GM21390 (cell line): Measurements from ENCODE around the gene PIK3C2B.
A peak's percentile ranks its signal among the peaks of the same experiment; 100 is the strongest.
"Not testable (repeated sequence)": the region's sequence is repeated elsewhere in the genome, so short reads cannot be mapped to it uniquely, and the experiment has no call there.

Experiments used
- ATAC-seq: cut with Tn5 transposase; IDR thresholded peaks from one replicate; pipeline ENCODE4 v1.9.1; 2021; ENCODE audit not compliant: unreplicated experiment

PIK3C2B gene

DNA sequence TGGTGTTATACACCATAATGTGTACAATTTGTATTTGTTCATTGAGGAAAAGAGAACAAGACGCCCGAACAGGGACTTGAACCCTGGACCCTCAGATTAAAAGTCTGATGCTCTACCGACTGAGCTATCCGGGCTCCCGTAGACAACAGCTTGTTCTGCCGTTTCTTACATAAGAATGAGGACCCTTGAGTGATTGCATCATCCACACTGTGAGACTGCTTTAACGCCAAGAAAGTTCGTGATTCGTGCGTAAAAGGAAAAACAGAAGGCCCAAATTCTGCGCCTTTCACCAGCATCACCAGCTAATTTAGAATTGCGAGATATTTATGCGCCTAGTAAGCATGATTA lies 12.3 kb upstream of the PIK3C2B start:
- ATAC-seq = peak; percentile 49

DNA sequence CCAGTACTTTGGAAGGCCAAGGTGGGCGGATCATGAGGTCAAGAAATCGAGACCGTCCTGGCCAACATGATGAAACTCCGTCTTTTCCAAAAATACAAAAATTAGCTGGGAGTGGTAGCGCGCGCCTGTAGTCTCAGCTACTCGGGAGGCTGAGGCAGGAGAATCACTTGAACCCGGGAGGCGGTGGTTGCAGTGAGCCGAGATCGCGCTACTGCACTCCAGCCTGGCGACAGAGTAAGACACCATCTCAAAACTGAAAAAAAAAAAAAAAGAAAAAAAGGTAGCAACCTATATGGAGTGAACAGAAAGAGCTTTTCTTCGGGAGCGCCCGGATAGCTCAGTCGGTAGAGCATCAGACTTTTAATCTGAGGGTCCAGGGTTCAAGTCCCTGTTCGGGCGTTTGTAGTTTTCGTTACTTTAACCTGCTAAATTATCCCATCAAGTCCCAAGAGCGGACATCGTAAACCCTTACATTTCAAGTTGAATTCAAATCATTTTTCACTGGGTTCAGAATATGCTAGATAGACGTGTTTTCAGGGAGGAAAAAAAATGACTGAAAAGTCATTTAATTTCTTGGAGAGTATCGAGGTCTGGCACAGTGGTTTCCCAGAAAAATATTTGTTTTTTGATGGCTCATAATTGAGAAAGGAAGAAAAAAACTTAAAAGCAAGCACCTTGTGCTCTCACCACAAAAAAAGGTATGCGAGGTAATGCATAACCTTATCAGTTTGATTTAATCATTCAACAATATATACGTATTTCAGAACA lies 11.8 kb upstream of the PIK3C2B start:
- ATAC-seq = peak; percentile 68

DNA sequence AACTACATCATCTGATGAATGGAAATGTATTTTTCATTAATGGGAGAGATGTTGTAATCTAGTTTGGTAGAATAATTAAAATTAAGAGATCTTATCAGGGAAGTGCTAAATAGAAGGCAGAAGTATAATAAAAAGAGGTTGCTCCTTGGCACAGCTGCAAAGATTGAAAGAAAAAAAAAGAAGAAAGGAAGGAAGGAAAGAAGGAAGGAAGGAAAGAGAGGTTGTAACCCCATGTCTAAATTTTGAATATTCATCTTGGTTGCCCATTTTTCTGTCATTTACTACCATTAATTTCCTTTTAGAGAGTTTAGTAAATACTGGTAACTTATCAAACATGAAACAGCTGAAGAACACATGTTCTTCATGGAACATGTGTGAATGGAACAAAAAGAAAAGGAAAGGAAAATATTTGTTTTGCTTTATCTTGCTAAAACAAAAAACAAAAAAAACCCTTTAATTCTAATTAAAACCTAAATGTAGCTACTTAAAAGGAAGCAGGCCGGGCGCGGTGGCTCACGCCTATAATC lies 11.1 kb upstream of the PIK3C2B start:
- no peak for ATAC-seq

DNA sequence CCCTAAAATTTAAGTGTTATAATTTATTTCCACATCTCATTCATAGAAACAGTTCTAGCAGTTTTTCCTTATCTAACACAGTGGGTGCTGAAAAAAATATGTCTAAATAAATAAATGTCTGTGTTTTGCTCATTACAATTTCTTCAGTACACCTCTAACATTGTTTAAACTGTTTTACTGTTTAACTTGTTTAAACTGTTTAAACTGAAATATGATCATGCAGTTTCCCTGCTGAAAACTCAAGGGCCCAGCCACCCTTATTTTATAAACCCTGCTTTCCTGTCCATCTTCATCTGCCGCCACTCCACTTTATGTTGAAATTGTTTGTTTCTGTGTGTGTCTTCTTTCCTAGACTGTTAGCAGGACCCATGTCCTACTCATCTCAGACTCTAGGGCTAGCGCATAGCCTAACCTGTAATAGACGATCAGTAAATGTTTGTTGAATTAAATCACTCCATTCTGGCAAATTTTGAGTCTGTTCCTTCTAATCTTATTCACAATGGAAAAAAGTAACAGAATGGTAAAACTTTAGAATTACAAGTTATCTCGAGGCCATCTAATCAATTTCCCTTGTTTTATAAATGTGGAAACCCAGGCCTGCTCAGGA lies 9.4 kb upstream of the PIK3C2B start:
- ATAC-seq = no peak

DNA sequence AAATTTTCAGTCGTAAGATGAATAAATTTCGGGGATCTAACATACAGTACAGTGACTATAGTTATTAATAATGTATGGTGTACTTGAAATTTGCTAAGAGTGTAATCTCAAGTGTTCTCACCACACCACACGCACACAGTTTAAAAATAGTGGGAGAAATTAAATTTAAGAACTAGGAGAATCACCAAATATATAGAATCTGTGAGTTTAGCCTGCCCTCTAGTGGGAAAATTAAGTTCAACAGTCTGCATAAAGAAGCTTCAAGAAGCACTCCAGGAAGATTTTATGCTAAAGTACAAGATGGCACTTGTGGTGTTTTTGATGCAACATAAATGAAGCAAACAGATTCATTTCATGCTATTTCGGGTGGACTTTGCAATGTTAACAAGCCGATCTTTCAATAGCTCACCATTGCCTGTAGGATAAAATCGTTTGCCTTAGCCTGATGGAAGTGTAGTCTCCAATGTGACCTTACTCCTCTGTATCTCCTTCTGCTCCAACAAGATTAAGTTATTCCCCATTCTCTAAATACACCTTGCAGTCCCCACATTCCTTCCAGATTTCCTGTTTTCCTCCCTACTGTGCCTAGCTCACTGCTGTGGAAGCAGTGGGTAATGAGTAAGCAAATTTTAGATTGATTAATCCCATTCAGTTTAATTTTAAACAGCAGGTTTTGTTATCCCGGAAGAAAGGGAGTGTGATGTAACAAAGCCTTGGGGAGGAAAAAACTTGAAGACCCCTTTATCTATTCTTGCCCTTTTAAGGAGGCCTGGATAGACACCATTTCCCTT lies 8.7 kb upstream of the PIK3C2B start:
- ATAC-seq = no peak

DNA sequence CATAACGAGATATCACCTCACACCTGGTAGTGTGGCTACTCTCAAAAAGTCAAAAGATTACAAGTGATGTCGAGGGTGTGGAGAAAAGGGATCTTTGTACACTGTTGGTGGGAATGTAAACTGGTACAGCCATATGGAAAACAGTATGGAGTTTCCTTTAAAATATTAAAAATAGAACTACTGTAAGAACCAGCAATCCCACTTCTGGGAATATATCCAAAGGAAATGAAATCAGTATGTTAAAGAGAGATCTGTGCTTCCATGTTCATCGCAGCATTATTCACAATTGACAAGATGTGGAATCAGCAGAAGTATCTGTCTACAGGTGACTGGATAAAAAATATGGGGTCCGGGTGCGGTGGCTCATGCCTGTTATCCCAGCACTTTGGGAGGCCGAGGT lies 7.6 kb upstream of the PIK3C2B start:
- no peak for ATAC-seq

DNA sequence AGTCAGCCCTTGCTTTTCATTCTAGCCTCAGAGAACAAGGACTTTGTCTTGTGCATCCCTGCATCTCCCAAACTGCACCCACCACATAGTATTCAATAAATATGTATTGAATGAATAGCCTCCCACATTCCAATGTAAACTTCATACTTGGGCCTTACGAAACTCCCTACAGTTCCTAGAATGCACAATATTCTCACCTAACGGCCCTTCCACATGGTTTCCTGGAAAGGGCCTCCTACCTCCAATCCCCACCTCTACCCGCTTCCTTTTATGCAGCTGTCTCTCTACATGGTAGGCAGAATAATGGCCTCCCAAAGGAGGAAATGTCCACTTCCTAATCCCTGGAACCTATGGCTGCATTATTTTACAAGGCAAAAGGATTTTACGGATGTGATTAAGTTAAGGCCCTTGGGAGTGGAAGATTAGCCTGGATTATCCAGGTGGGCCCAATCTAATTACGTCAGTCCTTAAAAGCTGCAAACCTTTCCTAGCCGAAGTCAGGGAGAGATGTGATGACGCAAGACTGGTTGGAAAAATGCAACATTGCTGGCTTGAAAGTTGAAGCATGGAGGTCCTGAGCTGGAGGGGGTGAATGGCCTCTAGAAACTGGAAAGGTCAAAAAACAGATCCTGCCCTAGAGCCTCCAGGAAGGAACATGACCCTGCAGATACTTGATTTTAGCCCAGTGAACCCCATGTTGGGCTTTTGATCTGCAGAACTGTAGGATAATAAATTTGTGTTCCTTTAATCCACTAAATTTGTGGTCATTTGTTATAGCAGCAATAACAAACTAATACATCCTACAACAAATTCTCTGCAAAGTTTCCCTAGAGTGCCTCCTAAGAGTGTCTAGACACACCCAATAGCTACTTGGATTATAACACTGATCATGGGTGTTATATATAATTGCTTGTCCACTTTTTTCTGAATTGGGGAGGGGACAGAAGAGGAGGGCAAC lies 5.2 kb upstream of the PIK3C2B start:
- no peak for ATAC-seq

DNA sequence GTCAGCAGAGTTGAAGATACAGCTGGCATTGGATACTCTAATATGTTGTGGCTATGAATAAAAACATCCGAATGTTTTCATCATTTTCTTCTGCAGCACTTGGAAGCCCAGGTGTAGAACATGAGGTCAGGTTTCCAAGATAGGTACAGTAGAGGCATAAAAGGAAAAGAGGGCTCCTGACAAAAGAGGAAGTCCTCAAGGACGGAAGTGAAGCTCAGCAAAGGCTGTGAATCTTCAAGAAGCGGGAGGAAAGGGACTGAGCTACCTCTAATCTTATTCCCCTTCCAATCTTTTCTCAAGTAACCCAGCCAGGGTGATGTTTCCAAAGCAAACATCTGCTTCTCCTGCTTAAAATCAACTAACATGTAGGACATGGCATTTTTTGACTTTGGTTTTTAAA lies 4.4 kb upstream of the PIK3C2B start:
- ATAC-seq = no peak

DNA sequence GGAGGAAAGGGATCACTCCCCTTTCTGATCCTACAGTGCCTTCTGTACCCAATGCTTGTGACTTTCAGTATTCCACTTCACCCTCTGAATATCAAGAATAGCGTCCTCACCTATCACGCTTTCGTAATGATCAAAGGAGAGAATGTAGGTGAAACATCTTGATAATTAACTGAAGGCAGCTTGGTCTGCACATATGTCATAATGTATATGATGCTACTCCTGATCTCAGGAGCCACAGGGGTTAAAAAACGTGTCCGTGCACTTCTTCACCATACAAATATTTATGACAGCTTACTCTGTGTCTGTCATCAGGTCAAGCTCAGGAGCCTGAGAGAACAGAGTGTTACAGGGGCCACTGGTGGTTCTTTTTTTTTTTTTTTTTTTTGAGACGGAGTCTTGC lies 1.2 kb upstream of the PIK3C2B start:
- ATAC-seq = no peak

DNA sequence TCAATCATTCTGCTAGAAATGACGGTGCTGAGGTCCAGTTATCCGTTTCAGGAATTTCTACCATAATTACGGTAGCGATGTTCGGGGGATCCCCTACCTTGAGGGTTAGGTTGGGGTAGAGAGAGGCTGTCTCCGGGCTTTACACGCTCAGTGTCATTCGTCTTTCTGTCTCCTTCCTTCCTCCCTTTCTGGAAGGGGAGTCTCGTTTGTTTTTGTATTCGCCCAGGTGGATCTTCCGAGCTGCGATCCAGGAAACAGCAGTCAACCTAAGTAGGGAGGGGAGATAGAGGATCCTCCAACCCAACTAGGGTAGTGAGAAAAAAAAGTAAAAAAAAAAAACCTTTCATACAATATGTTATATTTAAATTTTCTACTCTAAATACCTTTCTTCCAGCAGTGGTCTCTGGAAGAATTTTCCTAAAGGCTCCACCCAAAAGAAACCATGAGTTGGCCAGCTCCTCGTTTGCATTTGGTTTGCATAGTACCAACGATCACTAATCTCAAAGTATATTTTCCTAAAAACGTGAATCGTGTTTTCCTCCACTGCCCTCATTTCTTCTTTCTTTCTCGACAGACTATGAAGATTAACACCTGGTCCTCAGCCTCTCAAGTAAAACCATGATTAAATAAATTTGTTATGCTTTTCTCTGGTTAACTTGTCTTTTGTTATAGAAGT lies 611 bp upstream of the PIK3C2B start:
- peak; percentile 39 for ATAC-seq

DNA sequence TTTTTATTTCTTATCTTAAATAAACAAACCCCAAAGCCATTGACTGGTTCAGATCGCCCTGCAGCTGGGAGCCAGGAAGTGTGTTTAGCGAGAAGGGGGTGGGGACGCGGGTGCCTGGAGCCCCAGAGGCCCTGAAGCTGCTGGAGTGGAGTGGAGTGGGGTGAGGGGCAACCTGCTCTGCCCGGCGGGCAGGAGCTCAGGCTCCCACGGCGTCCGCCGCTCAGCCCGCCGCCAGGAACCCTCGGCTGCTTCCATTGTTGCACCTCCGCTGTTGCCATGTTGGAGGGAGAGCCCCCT lies 673 bp downstream of the PIK3C2B start:
- peak; percentile 40 for ATAC-seq

DNA sequence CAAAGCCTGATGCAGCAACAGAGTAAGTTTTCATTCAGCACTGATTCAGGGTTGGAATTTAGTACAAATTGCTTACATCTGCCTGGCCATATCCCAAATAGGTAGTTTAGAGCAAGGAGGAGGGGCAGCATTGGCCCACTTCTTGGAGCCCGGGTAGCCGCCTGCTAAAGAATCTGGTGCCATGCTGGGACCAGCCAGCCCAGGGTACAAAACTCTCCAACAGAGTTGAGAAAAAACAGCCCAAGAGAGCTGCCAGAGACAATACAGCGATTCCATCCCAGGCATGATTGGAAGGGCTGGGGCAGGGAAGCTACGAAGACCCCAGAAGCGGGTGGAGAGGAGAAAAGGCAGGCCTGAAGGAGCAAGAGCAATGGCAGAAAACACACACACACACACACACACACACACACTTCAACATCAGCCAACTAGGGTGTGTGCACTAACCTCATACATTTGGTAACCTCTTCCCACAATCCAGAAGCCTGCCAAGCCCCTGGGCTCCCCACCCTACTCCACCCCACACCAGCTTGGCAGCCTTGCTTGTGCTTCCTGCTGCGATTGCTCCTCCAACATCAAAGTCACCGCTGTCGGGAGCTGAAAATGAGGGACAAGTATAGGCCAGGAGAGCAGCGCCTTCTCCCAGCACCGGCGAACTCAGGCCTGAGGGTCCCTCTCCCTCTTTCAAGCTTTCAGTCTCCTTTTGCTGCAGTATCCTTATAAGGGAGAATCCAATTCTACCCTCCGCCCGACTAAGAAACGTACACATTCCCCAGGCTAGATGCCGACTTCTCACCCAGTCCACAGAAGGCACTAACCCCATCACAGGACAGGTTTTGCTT lies 1.2 kb downstream of the PIK3C2B start:
- no peak for ATAC-seq

DNA sequence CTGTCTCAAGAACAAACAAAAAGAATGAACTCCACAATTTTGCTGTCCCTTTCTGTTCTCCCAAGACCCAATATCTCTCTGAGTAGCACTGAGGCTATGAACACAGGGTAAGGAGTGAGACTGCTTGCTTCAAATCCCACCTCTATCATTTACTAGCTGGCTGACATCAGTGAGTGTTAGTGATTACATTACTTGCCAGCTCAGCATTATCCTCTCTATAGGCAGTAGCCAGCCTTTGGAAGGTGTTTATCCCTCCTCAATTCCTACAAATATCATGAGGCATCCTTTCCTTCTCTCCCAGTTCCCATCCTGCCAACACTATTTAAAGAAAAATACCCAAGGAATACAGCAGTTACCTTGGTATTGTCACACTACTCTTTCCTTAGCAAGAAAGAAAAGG lies 3.0 kb downstream of the PIK3C2B start:
- ATAC-seq = no peak

DNA sequence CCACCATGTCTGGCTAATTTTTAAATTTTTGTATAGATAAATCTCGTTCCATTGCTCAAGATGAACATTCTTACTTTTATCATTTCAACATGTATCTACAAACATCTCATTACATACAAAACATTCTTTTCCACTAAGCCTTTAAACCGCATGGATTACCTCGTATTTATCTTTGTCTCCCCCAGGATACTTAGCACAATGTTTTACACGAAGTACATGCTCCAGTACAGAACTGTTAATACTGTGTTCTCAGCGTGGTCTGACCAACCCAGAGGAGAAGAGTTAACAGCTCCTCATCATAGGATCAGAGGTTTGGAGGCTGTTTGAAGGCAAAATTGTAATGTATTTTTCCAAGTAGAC lies 7.4 kb downstream of the PIK3C2B start:
- ATAC-seq = no peak

DNA sequence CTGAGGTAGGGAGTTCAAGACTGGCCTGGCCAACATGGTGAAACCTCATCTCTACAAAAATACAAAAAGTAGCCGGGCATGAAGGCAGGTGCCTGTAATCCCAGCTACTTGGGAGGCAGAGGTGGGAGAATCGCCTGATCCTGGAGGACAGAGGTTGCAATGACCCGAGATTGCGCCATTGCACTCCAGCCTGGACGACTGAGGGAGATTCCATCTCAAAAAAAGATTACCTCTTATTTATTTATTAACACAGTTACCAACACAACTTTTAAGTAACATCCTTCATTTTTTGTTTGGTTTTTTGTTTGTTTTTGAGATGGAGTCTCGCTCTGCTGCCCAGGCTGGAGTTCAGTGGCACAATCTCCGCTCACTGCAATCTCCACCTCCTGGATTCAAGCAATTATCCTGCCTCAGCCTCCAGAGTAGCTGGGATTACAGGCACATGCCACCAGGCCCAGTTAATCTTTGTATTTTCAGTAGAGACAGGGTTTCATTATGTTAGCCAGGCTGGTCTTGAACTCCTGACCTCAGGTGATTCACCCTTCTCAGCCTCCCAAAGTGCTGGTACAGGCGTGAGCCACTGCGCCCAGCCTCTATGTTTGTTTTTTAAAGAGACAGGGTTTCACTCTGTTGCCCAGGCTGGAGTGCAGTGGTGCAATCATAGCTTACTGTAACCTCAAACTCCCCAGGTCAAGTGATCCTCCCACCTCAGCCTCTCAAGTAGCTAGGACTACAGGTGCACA lies 7.9 kb downstream of the PIK3C2B start:
- ATAC-seq = not testable (repeated sequence)

DNA sequence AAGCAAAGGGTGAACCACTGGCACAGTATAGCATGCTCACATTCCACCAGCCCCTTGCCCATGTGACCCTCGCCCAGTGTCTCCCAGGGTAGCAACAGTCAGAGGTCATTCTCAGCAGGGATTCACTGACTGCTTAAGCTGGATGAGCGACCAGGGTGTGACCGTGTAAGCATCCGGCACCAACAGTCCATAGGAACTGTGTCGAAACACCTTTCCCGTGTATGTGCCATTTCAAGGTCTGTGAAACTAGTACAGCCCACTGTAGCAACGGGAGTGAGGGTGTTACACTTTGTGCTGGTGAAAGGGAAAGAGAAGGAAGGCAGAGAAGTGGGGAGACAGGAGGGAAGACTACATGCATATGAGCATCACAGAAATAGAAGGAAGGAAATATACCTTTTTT lies 10.8 kb downstream of the PIK3C2B start:
- no peak for ATAC-seq

DNA sequence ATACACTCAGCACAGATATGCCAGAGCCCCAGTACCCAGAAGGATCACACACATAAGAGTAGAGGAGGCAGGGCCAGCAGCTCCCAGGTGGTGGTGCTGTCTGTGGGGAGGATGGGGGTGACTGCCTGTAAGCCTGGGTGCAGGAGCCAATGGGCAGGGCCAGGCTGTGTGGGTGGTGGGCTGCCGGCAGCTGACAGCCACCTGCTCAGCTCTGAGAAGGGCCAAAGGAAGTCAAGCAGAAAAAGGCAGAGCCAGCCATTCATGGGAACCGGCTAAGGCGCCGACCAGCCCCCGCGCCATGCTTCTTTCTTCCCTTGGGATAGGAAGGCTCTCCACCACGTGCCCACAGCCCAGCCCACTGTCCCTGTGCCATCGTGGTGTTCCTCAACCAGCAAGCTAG lies 14.1 kb downstream of the PIK3C2B start:
- peak; percentile 61 for ATAC-seq

DNA sequence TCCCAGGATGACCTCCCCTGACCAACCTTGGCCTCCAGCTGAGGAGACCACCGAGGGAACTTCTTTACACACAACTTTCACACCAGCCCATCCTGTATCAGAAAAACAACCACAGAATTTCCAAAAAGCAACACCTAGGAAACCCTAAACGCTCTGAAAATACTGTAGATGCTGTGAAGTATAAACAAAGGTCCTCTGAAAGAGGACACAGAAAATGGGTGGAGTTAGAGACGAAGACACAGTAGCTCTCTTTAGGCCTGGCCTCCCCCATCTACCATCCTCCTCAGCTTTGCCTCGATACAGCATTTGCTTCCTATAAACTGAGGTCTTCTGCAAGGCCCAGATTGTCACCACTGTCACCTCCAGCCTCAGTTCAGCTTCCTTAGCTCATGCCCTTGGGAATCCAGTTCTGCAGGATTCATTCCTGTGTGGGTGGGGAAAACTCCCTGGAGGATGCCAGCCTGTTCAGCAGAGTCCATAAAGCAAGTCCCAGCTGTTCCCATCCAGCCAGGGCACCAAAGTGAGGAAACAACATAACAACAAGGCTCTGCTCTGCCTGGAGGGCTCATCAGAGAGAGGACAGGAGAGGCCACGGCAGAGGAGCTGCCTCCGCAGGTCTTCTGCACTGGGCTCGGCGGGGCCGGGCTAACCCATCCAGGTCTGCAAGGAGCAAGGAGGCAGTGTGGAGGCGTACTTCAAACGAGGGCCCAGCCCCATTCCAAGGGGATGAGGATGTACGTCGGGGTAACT lies 15.0 kb downstream of the PIK3C2B start:
- ATAC-seq = no peak
